ENCODE measurements around the gene DTNB.

The DTNB gene

GRCh38 chr2:25618676-25619075, 54.7 kb downstream of the DTNB start:
- H3K4me3 ChIP-seq (replicated peaks; ENCODE audit: insufficient read depth, low read length): no peak overlapping the region

GRCh38 chr2:25617948-25618646, 55.3 kb downstream of the DTNB start:
- no peak overlapping the region for H3K27ac ChIP-seq (replicated peaks)

More at GRCh38 chr2:25618676-25619075, 54.7 kb downstream of the DTNB start:
- no peak for DNase-seq (ENCODE audit: low read depth in 1 of 2, low spot score in 1 of 2)
- Histone ChIP-seq H3K27me3 (ENCODE audit: insufficient read depth, poor library complexity, severe bottlenecking) (no peaks in the 10 kb centered on the region), H3K27ac (replicated peaks) (no peak overlapping the region)
- TF ChIP-seq POLR2AphosphoS5 (IDR thresholded peaks at IDR 0.05; ENCODE audit: low read depth): no peak
- TF ChIP-seq REST (IDR thresholded peaks at IDR 0.05; ENCODE audit: insufficient replicate concordance, low read depth): no peak
- no peak for TF ChIP-seq CTCF (IDR thresholded peaks at IDR 0.05; ENCODE audit: insufficient read depth, low read length)
- no peak for TF ChIP-seq GABPA (IDR thresholded peaks at IDR 0.05; ENCODE audit: low read depth)
- no peak for TF ChIP-seq SPI1 (IDR thresholded peaks at IDR 0.05; ENCODE audit: borderline replicate concordance, low read depth)

More at GRCh38 chr2:25617948-25618646, 55.3 kb downstream of the DTNB start:
- Histone ChIP-seq H3K4me3 (replicated peaks; ENCODE audit: insufficient read depth, low read length) (no peak overlapping the region), H3K27me3 (ENCODE audit: insufficient read depth, poor library complexity, severe bottlenecking) (no peaks in the 10 kb centered on the region)
- TF ChIP-seq SPI1 (IDR thresholded peaks at IDR 0.05; ENCODE audit: borderline replicate concordance, low read depth) (no peak), CTCF (IDR thresholded peaks at IDR 0.05; ENCODE audit: insufficient read depth, low read length) (no peak), REST (IDR thresholded peaks at IDR 0.05; ENCODE audit: insufficient replicate concordance, low read depth) (no peak), POLR2AphosphoS5 (IDR thresholded peaks at IDR 0.05; ENCODE audit: low read depth) (no peak), GABPA (IDR thresholded peaks at IDR 0.05; ENCODE audit: low read depth) (no peak)
- DNase-seq (ENCODE audit: low read depth in 1 of 2, low spot score in 1 of 2): no peak
